Measurements from ENCODE around the gene NHS.

The NHS gene

GRCh38 chrX:17685026-17685425 lies 310.0 kb downstream of the NHS start:
- DNase-seq = no peak

GRCh38 chrX:17687648-17688047 lies 312.6 kb downstream of the NHS start:
- DNase-seq = no peak

- peak; percentile 70 to 76 for DNase-seq
Observed at GRCh38 chrX:17689971-17690409, 315.0 kb downstream of the NHS start.

- peak; percentile 82 to 89 for DNase-seq
Observed at GRCh38 chrX:17692709-17693346, 317.8 kb downstream of the NHS start.

- DNase-seq = no peak
Observed at GRCh38 chrX:17697191-17697590, 322.2 kb downstream of the NHS start.

GRCh38 chrX:17700976-17701375 lies 326.0 kb downstream of the NHS start:
- DNase-seq = no peak

GRCh38 chrX:17703201-17703600 lies 328.2 kb downstream of the NHS start:
- no peak for DNase-seq

- no peak for DNase-seq
Observed at GRCh38 chrX:17705211-17705610, 330.2 kb downstream of the NHS start.

- no peak for DNase-seq
Observed at GRCh38 chrX:17706676-17707075, 331.7 kb downstream of the NHS start.

GRCh38 chrX:17707731-17708130 lies 332.7 kb downstream of the NHS start:
- DNase-seq = no peak

GRCh38 chrX:17710871-17711301 lies 335.9 kb downstream of the NHS start:
- no peak for DNase-seq

- DNase-seq = no peak
Observed at GRCh38 chrX:17713288-17713687, 338.3 kb downstream of the NHS start.

GRCh38 chrX:17718649-17719165 lies 343.7 kb downstream of the NHS start:
- no peak for DNase-seq

- no peak for DNase-seq
Observed at GRCh38 chrX:17719711-17720110, 344.7 kb downstream of the NHS start.

- no peak for DNase-seq
Observed at GRCh38 chrX:17721715-17722114, 346.7 kb downstream of the NHS start.

- DNase-seq = no peak
Observed at GRCh38 chrX:17725181-17725580, 350.2 kb downstream of the NHS start.

GRCh38 chrX:17732138-17732783 lies 357.3 kb downstream of the NHS start:
- DNase-seq = no peak

- DNase-seq = no peak
Observed at GRCh38 chrX:17735406-17735805, 360.4 kb downstream of the NHS start.

GRCh38 chrX:17736478-17736855 lies 361.5 kb downstream of the NHS start:
- no peak for DNase-seq

- DNase-seq = peak; percentile 86 to 92
Observed at GRCh38 chrX:17736856-17737709, 362.1 kb downstream of the NHS start, which contains the start of gene SCML1. Gene SCML1, plus strand, starts transcription at chrX:17737493. Its CDS starts 6,694 bp downstream, at chrX:17744187.

GRCh38 chrX:17737710-17737985 lies 362.6 kb downstream of the NHS start:
- no peak for DNase-seq

GRCh38 chrX:17737986-17738713 lies 363.1 kb downstream of the NHS start:
- DNase-seq = peak; percentile 16 to 39
